ENCODE results near the gene PLSCR5.
A peak's percentile ranks its signal among the peaks of the same experiment; 100 is the strongest.

Gene PLSCR5

DNA sequence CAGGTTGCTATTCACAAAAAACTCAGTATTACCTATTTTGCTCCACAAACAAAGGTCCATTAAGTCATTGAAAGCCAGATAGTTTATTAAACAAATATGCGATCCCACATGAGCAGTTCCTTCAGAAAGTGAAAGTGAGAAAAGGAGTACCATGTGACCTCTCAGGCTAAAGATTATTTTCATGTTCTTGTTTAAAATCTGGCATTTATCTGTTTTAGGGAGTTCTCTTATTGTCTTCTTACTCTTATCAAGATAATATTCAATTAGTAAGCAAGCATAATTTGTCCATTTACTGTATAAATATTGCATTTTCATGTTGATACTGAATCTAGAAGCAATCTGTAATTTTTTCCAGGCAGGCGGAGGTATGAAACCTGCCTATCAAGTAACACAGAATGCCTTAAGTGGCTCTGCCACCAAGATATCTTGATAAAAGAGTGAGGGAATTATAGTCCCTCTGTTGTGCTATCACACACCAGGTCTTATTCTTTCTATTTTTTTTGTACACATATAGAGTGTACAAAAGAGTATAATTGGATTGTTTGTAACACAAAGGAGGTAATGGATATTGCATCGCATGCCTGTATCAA lies 20.1 kb upstream of the PLSCR5 start:
- peak; percentile 20 to 37 for DNase-seq (ENCODE audit: low read depth in 2 of 2)
- TF ChIP-seq, protein P1, sequence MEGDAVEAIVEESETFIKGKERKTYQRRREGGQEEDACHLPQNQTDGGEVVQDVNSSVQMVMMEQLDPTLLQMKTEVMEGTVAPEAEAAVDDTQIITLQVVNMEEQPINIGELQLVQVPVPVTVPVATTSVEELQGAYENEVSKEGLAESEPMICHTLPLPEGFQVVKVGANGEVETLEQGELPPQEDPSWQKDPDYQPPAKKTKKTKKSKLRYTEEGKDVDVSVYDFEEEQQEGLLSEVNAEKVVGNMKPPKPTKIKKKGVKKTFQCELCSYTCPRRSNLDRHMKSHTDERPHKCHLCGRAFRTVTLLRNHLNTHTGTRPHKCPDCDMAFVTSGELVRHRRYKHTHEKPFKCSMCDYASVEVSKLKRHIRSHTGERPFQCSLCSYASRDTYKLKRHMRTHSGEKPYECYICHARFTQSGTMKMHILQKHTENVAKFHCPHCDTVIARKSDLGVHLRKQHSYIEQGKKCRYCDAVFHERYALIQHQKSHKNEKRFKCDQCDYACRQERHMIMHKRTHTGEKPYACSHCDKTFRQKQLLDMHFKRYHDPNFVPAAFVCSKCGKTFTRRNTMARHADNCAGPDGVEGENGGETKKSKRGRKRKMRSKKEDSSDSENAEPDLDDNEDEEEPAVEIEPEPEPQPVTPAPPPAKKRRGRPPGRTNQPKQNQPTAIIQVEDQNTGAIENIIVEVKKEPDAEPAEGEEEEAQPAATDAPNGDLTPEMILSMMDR (IDR thresholded peaks at IDR 0.05; ENCODE audit: low read depth, low read length) = no peak
- peak overlapping the region in 1 of 2 donors; percentile 15 for H3K4me3 ChIP-seq (replicated peaks in 1 of 2; ENCODE audit: low read depth in 2 of 2, low read length in 2 of 2)

DNA sequence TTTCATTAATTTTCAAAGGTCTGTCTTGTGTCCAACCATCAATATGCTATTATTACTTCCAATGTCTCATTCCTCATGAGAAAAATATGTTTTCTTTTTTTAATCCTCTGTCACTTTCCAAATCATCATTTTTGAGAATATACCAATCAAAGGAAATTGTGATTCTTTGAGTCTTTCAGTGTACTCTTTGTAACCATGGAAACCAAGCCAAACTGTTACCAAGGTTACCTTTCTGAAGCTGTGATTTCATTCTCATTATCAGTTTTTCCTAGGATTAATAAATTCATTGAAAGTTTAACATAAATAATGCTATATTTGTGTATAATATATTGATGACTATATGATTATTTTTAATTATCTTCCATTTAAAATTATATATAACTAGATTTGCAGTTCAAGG lies 16.6 kb upstream of the PLSCR5 start:
- no peak overlapping the region for H3K4me3 ChIP-seq (replicated peaks in 1 of 2; ENCODE audit: low read depth in 2 of 2, low read length in 2 of 2)
- TF ChIP-seq, protein P1 (IDR thresholded peaks at IDR 0.05; ENCODE audit: low read depth, low read length) = no peak
- DNase-seq (ENCODE audit: low read depth in 2 of 2) = no peak

GRCh38 chr3:146612015-146612414 lies 6.9 kb upstream of the PLSCR5 start:
- TF ChIP-seq, protein P1 (IDR thresholded peaks at IDR 0.05; ENCODE audit: low read depth, low read length) = no peak
- no peak overlapping the region for H3K4me3 ChIP-seq (replicated peaks in 1 of 2; ENCODE audit: low read depth in 2 of 2, low read length in 2 of 2)
- no peak for DNase-seq (ENCODE audit: low read depth in 2 of 2)

- no peak overlapping the region for H3K4me3 ChIP-seq (replicated peaks in 1 of 2; ENCODE audit: low read depth in 2 of 2, low read length in 2 of 2)
- TF ChIP-seq, protein P1 (IDR thresholded peaks at IDR 0.05; ENCODE audit: low read depth, low read length) = no peak
- no peak for DNase-seq (ENCODE audit: low read depth in 2 of 2)
Observed at GRCh38 chr3:146611096-146611495, 6.0 kb upstream of the PLSCR5 start.

- DNase-seq (ENCODE audit: low read depth in 2 of 2) = no peak
- no peak overlapping the region for H3K4me3 ChIP-seq (replicated peaks in 1 of 2; ENCODE audit: low read depth in 2 of 2, low read length in 2 of 2)
- TF ChIP-seq, protein P1 (IDR thresholded peaks at IDR 0.05; ENCODE audit: low read depth, low read length) = no peak
Observed at GRCh38 chr3:146598535-146598934, 6.6 kb downstream of the PLSCR5 start.

DNA sequence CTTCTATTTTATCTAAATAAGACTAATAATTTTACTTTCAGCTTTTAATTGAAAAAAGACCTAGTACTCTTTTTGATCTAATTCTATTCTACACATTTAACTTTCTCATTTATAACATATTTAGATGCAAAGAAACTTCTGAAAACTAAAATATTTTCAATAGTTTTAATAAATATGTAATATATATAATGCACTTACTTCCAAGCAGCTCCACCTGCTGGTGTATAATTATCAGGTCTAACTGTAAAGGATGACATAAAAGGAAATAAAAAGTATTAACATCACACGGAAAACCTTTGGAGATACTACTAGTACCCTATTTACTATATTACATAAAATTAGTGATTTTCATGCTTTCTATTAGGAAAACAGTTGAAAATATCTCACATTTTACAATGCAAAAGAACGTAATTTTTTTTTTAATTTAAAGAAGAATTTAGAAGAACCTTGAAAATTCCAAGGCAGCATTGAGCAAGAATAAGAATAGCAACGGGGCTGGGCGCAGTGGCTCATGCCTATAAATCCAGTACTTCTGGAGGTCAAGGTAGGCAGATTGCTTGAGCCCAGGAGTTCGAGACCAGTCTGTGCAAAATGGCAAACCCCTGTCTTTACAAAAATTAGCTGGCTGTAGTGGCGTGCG lies 10.2 kb downstream of the PLSCR5 start:
- DNase-seq (ENCODE audit: low read depth in 2 of 2) = peak; percentile 38 to 55
- no peak overlapping the region for H3K4me3 ChIP-seq (replicated peaks in 1 of 2; ENCODE audit: low read depth in 2 of 2, low read length in 2 of 2)
- TF ChIP-seq, protein P1 (IDR thresholded peaks at IDR 0.05; ENCODE audit: low read depth, low read length) = peak; percentile 30

Data from cardiac fibroblast (primary cell).